K562 (cell line): ENCODE results near the gene MSS51. TPM values are rescaled to one million over a fixed set of nuclear protein-coding genes. Genes with fewer than 3 reads are reported as not detected.

Experiments used
- BHLHE40 ChIP-seq: IDR thresholded peaks from 2 replicates; pipeline ENCODE4 v1.6.1; 2011; ENCODE audit warnings: low read length, improper control_type of control experiment
- BRCA1 ChIP-seq, 2 experiments: fragments of 450-650 bp in 1 of 2; sonication (generic) in 1 of 2; formaldehyde crosslinking in 1 of 2; IDR thresholded peaks; 2 replicates each; pipeline versions ENCODE4 v1.5.0 to v1.6.1; 2017 to 2020; ENCODE audit warnings: mild to moderate bottlenecking in 1 of 2, missing genetic modification reagents in 1 of 2
- BRD4 ChIP-seq: fragments of 200-600 bp; sonication (generic); IDR thresholded peaks from 2 replicates; pipeline ENCODE4 v1.6.1; 2017; ENCODE audit warnings: inconsistent platforms
- CHD1 ChIP-seq: fragments of 200-600 bp; sonication (generic); IDR thresholded peaks from one replicate; pipeline ENCODE4 v1.6.1; 2012; ENCODE audit warnings: mild to moderate bottlenecking, moderate library complexity, low read length, inconsistent platforms
- ERF ChIP-seq: fragments of 450-650 bp; formaldehyde crosslinking; IDR thresholded peaks from 2 replicates; pipeline ENCODE4 v1.4.0; 2020; ENCODE audit warnings: mild to moderate bottlenecking, mixed read lengths
- MCM5 ChIP-seq: fragments of 450-650 bp; IDR thresholded peaks from 2 replicates; pipeline ENCODE4 v1.6.1; 2016; ENCODE audit warnings: low read depth
- MYC ChIP-seq, 2 experiments: fragments of 250-450 bp in 1 of 2; sonication (Bioruptor Pico) in 1 of 2; IDR thresholded peaks; 2 replicates each; pipeline versions ENCODE4 v1.5.1 to v1.6.1; 2012 to 2021; ENCODE audit warnings: low read depth in 2 of 2, borderline replicate concordance in 1 of 2, improper control_type of control experiment in 1 of 2, low read length in 1 of 2, mild to moderate bottlenecking in 1 of 2, moderate library complexity in 1 of 2
- NCOA1 ChIP-seq: fragments of 450-650 bp; IDR thresholded peaks from 2 replicates; pipeline ENCODE4 v1.6.1; 2016; ENCODE audit warnings: low read depth
- NONO ChIP-seq, 2 experiments: fragments of 200-400 bp in 1 of 2; fragments of 450-650 bp in 1 of 2; formaldehyde crosslinking in 1 of 2; IDR thresholded peaks; 2 replicates each; pipeline ENCODE4 v1.6.1; 2017; ENCODE audit warnings: low read depth in 2 of 2, mild to moderate bottlenecking in 2 of 2, moderate library complexity in 2 of 2, low read length in 1 of 2
- NUFIP1 ChIP-seq: fragments of 450-650 bp; IDR thresholded peaks from 2 replicates; pipeline ENCODE4 v1.6.1; 2018; ENCODE audit not compliant: partially characterized antibody
- PRPF4 ChIP-seq: fragments of 200-400 bp; formaldehyde crosslinking; IDR thresholded peaks from one replicate; pipeline ENCODE4 v1.6.1; 2017; ENCODE audit warnings: low read length, low read depth, mild to moderate bottlenecking; ENCODE audit not compliant: insufficient read depth, poor library complexity, severe bottlenecking
- U2AF2 ChIP-seq: fragments of 200-400 bp; formaldehyde crosslinking; optimal IDR thresholded peaks from 2 replicates; pipeline ENCODE3; 2017; ENCODE audit warnings: low read depth, mild to moderate bottlenecking, low read length
- ZNF263 ChIP-seq: sonication (generic); formaldehyde crosslinking; IDR thresholded peaks from 2 replicates; pipeline ENCODE4 v1.8.0; 2022; ENCODE audit warnings: mild to moderate bottlenecking, missing genetic modification reagents, borderline replicate concordance
- ZNF324 ChIP-seq: fragments of 250-450 bp; sonication (Bioruptor Pico); IDR thresholded peaks from 2 replicates; pipeline ENCODE4 v1.4.0; 2020; ENCODE audit warnings: mild to moderate bottlenecking
- polyA plus RNA-seq, 8 experiments: library from polyadenylated mRNA; depleted of rRNA in 4 of 8; stranded (reverse) in 5 of 8; unstranded in 3 of 8; fragments of >200 nt; fragmentation: Nextera tagmentation in 2 of 8; fragmentation: Illumina TruSeq in 1 of 8; extraction: Ambion mirVana in 2 of 8; extraction: Trizol in 1 of 8; gene quantifications; 2 replicates each; pipeline versions ENCODE4 v1.2.1 to v1.2.3, GENCODE V29; 2011 to 2014; ENCODE audit warnings: inconsistent platforms in 1 of 8, missing spikeins in 1 of 8
- total RNA-seq, 7 experiments: library from RNA; depleted of rRNA in 6 of 7; stranded (reverse); fragments of >200 nt in 6 of 7; fragmentation: Illumina TruSeq in 2 of 7; extraction: Trizol in 2 of 7; gene quantifications; 2 replicates each; pipeline versions ENCODE4 v1.2.1 to v1.2.3, GENCODE V29; 2011 to 2021; ENCODE audit warnings: low replicate concordance in 1 of 7
- TF ChIP-seq, protein P1 (sequence below): fragments of 450-650 bp; IDR thresholded peaks from 2 replicates; pipeline ENCODE4 v1.6.1; 2018; ENCODE audit warnings: mild to moderate bottlenecking, low read depth; ENCODE audit not compliant: partially characterized antibody
- TF ChIP-seq, protein P2 (sequence below): fragments of 450-650 bp; IDR thresholded peaks from 2 replicates; pipeline ENCODE4 v1.6.1; 2018; ENCODE audit not compliant: partially characterized antibody
- TF ChIP-seq, protein P3 (sequence below): fragments of 450-650 bp; formaldehyde crosslinking; IDR thresholded peaks from 2 replicates; pipeline ENCODE4 v1.4.0; 2022; ENCODE audit warnings: missing genetic modification characterization
- TF ChIP-seq, protein P4 (sequence below): sonication (generic); IDR thresholded peaks from 2 replicates; pipeline ENCODE4 v1.6.1; 2016
- TF ChIP-seq, protein P5 (sequence below): fragments of 450-650 bp; formaldehyde crosslinking; IDR thresholded peaks from 2 replicates; pipeline ENCODE4 v1.4.0; 2020; ENCODE audit warnings: mild to moderate bottlenecking
- TF ChIP-seq, protein P6 (sequence below): fragments of 250-450 bp; sonication (Bioruptor Pico); IDR thresholded peaks from 2 replicates; pipeline ENCODE4 v1.6.1; 2021; ENCODE audit warnings: mild to moderate bottlenecking

The MSS51 gene
- total and polyA plus RNA-seq, 9 of the 15 experiments (the other 6 are each of a cell fraction or from before 2014, with no cell fraction given) = 0.28 to 1.8 (median 1.2) TPM

DNA sequence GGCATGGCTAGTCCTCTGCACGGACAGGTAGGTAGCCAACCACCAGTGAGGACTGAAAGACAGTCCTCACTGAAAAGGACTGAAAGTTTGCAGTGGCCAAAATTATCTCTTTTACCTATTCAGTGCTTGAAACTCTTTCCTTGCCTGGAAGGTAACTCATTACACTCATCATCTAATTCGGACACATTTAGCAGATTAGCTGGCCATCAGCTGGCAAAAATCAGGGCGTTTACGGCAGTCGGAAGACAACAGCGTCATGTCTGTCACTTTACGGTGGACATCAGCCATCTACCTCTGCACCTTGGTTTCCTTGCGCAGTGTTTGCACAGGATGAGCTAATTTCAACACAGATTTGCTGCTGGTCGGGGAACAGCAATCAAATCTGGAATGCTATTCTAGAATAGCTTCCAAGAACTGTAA lies 20.2 kb downstream of the MSS51 start (continued):
- no peak for TF ChIP-seq PRPF4
- TF ChIP-seq, protein P1, sequence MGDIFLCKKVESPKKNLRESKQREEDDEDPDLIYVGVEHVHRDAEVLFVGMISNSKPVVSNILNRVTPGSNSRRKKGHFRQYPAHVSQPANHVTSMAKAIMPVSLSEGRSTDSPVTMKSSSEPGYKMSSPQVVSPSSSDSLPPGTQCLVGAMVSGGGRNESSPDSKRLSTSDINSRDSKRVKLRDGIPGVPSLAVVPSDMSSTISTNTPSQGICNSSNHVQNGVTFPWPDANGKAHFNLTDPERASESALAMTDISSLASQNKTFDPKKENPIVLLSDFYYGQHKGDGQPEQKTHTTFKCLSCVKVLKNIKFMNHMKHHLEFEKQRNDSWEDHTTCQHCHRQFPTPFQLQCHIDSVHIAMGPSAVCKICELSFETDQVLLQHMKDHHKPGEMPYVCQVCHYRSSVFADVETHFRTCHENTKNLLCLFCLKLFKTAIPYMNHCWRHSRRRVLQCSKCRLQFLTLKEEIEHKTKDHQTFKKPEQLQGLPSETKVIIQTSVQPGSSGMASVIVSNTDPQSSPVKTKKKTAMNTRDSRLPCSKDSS = no peak
- no peak for TF ChIP-seq BRCA1 (IDR thresholded peaks at IDR 0.05)
- no peak for TF ChIP-seq BRCA1 (CRISPR knock-in tag; IDR thresholded peaks at IDR 0.05)
- no peak for TF ChIP-seq ZNF324 (CRISPR knock-in tag)
- TF ChIP-seq U2AF2 = no peak
- no peak for TF ChIP-seq ZNF263 (CRISPR knock-in tag)
- TF ChIP-seq, protein P2, sequence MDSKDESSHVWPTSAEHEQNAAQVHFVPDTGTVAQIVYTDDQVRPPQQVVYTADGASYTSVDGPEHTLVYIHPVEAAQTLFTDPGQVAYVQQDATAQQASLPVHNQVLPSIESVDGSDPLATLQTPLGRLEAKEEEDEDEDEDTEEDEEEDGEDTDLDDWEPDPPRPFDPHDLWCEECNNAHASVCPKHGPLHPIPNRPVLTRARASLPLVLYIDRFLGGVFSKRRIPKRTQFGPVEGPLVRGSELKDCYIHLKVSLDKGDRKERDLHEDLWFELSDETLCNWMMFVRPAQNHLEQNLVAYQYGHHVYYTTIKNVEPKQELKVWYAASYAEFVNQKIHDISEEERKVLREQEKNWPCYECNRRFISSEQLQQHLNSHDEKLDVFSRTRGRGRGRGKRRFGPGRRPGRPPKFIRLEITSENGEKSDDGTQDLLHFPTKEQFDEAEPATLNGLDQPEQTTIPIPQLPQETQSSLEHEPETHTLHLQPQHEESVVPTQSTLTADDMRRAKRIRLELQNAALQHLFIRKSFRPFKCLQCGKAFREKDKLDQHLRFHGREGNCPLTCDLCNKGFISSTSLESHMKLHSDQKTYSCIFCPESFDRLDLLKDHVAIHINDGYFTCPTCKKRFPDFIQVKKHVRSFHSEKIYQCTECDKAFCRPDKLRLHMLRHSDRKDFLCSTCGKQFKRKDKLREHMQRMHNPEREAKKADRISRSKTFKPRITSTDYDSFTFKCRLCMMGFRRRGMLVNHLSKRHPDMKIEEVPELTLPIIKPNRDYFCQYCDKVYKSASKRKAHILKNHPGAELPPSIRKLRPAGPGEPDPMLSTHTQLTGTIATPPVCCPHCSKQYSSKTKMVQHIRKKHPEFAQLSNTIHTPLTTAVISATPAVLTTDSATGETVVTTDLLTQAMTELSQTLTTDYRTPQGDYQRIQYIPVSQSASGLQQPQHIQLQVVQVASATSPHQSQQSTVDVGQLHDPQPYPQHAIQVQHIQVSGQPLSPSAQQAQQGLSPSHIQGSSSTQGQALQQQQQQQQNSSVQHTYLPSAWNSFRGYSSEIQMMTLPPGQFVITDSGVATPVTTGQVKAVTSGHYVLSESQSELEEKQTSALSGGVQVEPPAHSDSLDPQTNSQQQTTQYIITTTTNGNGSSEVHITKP = no peak
- TF ChIP-seq CHD1 = no peak
- TF ChIP-seq, protein P3, sequence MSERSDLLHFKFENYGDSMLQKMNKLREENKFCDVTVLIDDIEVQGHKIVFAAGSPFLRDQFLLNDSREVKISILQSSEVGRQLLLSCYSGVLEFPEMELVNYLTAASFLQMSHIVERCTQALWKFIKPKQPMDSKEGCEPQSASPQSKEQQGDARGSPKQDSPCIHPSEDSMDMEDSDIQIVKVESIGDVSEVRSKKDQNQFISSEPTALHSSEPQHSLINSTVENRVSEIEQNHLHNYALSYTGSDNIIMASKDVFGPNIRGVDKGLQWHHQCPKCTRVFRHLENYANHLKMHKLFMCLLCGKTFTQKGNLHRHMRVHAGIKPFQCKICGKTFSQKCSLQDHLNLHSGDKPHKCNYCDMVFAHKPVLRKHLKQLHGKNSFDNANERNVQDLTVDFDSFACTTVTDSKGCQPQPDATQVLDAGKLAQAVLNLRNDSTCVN = no peak
- TF ChIP-seq, protein P4, sequence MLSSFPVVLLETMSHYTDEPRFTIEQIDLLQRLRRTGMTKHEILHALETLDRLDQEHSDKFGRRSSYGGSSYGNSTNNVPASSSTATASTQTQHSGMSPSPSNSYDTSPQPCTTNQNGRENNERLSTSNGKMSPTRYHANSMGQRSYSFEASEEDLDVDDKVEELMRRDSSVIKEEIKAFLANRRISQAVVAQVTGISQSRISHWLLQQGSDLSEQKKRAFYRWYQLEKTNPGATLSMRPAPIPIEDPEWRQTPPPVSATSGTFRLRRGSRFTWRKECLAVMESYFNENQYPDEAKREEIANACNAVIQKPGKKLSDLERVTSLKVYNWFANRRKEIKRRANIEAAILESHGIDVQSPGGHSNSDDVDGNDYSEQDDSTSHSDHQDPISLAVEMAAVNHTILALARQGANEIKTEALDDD = no peak
- no peak for TF ChIP-seq NCOA1
- TF ChIP-seq MYC (IDR thresholded peaks at IDR 0.05; ENCODE audit: low read depth, low read length) = 0 out of 2 replicates have a peak, but pooled peaks have one; percentile 4
- no peak for TF ChIP-seq MYC (CRISPR knock-in tag; IDR thresholded peaks at IDR 0.05; ENCODE audit: borderline replicate concordance, low read depth)
- TF ChIP-seq NONO (IDR thresholded peaks at IDR 0.05; ENCODE audit: low read depth in 2 of 2, low read length in 1 of 2) = no peak
- no peak for TF ChIP-seq BRD4
- TF ChIP-seq ERF (CRISPR knock-in tag) = no peak
- no peak for TF ChIP-seq NUFIP1
- TF ChIP-seq, protein P5, sequence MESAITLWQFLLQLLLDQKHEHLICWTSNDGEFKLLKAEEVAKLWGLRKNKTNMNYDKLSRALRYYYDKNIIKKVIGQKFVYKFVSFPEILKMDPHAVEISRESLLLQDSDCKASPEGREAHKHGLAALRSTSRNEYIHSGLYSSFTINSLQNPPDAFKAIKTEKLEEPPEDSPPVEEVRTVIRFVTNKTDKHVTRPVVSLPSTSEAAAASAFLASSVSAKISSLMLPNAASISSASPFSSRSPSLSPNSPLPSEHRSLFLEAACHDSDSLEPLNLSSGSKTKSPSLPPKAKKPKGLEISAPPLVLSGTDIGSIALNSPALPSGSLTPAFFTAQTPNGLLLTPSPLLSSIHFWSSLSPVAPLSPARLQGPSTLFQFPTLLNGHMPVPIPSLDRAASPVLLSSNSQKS (CRISPR knock-in tag) = no peak
- TF ChIP-seq, protein P6, sequence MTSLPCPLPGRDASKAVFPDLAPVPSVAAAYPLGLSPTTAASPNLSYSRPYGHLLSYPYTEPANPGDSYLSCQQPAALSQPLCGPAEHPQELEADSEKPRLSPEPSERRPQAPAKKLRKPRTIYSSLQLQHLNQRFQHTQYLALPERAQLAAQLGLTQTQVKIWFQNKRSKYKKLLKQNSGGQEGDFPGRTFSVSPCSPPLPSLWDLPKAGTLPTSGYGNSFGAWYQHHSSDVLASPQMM (CRISPR knock-in tag) = no peak
- no peak for TF ChIP-seq MCM5
- no peak for TF ChIP-seq BHLHE40
